ENCODE data around the gene STRIP2.

- TF ChIP-seq CEBPB (tag; IDR thresholded peaks at IDR 0.05) = no peak
- TF ChIP-seq IRF9 (tag; IDR thresholded peaks at IDR 0.05) = no peak
- no peak for TF ChIP-seq ZNF407 (IDR thresholded peaks at IDR 0.05; ENCODE audit: low read depth)
- no peak for TF ChIP-seq TCF7L2 (IDR thresholded peaks at IDR 0.05; ENCODE audit: low read depth, low read length)
- TF ChIP-seq CTCF (IDR thresholded peaks at IDR 0.05 in 2 of 3, conservative IDR thresholded peaks at IDR 0.05 in 1 of 3; ENCODE audit: insufficient read depth in 2 of 3, low read depth in 1 of 3, low read length in 3 of 3) = no peak
These were observed 65.8 kb downstream of the STRIP2 start for GRCh38 chr7:129499999-129500398.

Data from K562 (cell line).